Measurements from ENCODE around the gene ZSCAN2.
"Not testable (repeated sequence)": the region's sequence is repeated elsewhere in the genome, so short reads cannot be mapped to it uniquely, and the experiment has no call there.

ZSCAN2 gene

DNA sequence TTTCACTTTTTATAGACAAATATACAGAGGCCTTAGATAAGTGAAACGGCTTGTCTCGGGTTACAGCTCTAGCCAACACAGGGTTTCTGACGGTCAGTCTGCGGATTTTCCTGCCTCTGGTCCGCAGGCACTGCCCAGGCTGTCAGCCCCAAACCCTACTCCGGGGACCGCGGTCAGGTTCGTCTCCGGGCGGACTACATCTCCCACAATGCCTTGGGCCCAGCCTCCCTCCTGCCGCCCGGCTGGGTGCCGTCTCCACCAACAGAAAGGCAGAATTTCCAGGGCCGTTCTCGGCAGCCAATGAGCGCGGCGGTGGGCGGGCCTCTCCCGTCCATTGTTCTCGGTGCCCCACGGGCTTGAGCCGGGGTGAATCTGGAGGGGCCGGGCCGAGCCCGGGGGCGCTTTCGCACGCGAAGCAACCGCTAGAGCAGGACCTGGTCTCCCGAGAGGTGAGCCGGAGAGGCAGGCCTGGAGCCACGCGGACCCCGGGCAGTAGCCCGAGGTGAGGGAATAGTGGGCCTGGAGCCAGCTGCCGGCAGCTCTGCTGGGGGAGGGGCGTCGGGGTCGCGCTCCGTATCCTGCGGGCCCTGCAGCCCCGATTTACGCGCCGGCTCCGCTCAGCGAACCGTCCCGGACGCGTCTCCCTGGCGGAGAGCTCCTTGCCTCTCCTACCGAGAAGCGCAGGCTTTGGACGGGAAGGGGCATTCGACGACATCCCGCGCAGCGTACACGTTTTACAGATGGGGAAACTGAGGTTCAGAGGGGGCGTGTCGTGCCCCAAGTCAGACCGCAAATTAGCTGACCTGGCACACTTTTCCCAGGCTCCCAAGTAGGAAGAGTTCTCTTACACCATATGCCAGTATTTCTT is at the start of gene ZSCAN2:
ZSCAN2 (plus strand) TSS at position 323 of the 868 bp plus-strand sequence. CDS start 2,919 bp downstream, outside the sequence.
- H3K4me1 ChIP-seq (ENCODE audit: control insufficient read depth in 1 of 2, insufficient read depth in 1 of 2, low read depth in 1 of 2, low read length in 1 of 2): peaks cover 48 to 50% of the 10 kb centered on the region in 2 experiments
- no peaks in the 10 kb centered on the region for H3K27me3 ChIP-seq
- peaks cover 4% of the 10 kb centered on the region for H3K36me3 ChIP-seq
- H3K9me3 ChIP-seq: no peaks in the 10 kb centered on the region
- H3K4me3 ChIP-seq (ENCODE audit: low read depth in 1 of 2, low read length in 1 of 2): peak within 1 kb of the TSS; percentile 97
- TF ChIP-seq, protein P1, sequence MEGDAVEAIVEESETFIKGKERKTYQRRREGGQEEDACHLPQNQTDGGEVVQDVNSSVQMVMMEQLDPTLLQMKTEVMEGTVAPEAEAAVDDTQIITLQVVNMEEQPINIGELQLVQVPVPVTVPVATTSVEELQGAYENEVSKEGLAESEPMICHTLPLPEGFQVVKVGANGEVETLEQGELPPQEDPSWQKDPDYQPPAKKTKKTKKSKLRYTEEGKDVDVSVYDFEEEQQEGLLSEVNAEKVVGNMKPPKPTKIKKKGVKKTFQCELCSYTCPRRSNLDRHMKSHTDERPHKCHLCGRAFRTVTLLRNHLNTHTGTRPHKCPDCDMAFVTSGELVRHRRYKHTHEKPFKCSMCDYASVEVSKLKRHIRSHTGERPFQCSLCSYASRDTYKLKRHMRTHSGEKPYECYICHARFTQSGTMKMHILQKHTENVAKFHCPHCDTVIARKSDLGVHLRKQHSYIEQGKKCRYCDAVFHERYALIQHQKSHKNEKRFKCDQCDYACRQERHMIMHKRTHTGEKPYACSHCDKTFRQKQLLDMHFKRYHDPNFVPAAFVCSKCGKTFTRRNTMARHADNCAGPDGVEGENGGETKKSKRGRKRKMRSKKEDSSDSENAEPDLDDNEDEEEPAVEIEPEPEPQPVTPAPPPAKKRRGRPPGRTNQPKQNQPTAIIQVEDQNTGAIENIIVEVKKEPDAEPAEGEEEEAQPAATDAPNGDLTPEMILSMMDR (IDR thresholded peaks at IDR 0.05): no peak
- H3K27ac ChIP-seq: peak within 1 kb of the TSS; percentile 58

DNA sequence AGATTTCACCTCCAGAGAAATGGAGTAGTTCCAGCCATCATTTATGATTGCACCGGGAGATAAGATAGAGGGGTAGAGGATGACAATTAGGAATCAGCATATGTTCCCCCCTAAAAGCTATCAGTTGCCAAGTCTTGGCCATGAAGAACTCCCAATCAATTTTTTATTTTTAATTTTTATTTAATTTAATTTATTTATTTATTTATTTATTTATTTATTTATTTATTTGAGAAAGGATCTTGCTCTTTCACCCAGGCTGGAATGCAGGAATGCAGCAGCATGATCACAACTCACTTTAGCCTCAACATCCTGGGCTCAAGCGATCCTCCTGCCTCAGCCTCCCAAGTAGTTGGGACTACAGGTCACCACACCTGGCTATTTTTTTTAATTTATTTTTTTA is 49.2 kb upstream of the ZSCAN2 start:
- H3K4me1 ChIP-seq (ENCODE audit: control insufficient read depth in 1 of 2, insufficient read depth in 1 of 2, low read depth in 1 of 2, low read length in 1 of 2): not testable (repeated sequence)

DNA sequence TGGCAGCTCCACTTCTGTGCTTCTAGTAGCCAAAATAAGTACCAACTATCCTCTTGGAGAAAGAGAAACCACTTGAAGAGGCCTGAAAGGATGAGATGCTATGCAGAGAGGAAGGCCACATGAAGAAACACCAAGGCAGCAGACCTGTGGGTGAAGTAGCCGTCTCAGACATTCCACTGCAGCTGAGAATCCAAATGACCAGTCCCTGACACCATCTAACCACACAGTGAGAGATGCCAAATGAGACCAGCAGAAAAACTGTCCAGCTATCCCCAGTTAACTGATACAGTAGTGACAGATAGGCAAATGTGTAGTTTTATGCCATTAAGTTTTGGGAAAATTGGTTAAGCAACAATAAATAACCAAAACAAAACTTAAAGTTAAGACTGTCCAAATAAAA is 47.9 kb upstream of the ZSCAN2 start:
- TF ChIP-seq, protein P1 (IDR thresholded peaks at IDR 0.05): no peak

More for the DNA sequence above, 49.2 kb upstream of the ZSCAN2 start:
- H3K4me3 ChIP-seq (ENCODE audit: low read depth in 1 of 2, low read length in 1 of 2); H3K27ac ChIP-seq; H3K9me3 ChIP-seq; H3K27me3 ChIP-seq; H3K36me3 ChIP-seq: not testable (repeated sequence)

DNA sequence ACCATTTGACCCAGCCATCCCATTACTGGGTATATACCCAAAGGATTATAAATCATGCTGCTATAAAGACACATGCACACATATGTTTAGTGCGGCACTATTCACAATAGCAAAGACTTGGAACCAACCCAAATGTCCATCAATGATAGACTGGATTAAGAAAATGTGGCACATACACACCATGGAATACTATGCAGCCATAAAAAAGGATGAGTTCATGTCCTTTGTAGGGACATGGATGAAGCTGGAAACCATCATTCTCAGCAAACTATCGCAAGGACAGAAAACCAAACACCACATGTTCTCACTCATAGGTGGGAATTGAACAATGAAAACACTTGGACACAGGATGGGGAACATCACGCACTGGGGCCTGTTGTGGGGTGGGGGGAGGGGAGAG is 44.1 kb upstream of the ZSCAN2 start:
- not testable (repeated sequence) for H3K4me1 ChIP-seq (ENCODE audit: control insufficient read depth in 1 of 2, insufficient read depth in 1 of 2, low read depth in 1 of 2, low read length in 1 of 2); H3K4me3 ChIP-seq (ENCODE audit: low read depth in 1 of 2, low read length in 1 of 2); H3K27ac ChIP-seq; H3K27me3 ChIP-seq; H3K36me3 ChIP-seq; H3K9me3 ChIP-seq

More for the DNA sequence above, 47.9 kb upstream of the ZSCAN2 start:
- H3K27me3 ChIP-seq: no peaks in the 10 kb centered on the region
- H3K9me3 ChIP-seq: no peaks in the 10 kb centered on the region
- no peak overlapping the region for H3K4me3 ChIP-seq (ENCODE audit: low read depth in 1 of 2, low read length in 1 of 2)
- H3K36me3 ChIP-seq: peaks cover 7% of the 10 kb centered on the region
- H3K27ac ChIP-seq: no peak overlapping the region
- H3K4me1 ChIP-seq (ENCODE audit: control insufficient read depth in 1 of 2, insufficient read depth in 1 of 2, low read depth in 1 of 2, low read length in 1 of 2): no peaks in the 10 kb centered on the region

DNA sequence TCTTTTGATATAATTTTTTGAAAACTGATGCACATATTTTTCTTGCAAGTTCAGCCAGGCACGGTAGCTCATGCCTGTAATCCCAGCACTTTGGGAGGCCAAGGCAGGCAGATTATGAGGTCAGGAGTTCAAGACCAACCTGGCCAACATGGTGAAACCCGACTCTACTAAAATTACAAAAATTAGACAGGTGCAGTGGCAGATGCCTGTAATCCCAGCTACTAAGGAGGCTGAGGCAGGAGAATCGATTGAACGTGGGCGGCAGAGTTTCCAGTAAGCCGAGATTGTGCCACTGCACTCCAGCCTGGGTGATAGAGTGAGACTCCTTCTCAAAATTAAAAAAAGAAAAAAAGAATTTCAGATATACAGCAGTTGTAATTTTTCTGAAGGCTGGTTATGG is 32.8 kb upstream of the ZSCAN2 start:
- not testable (repeated sequence) for H3K4me1 ChIP-seq (ENCODE audit: control insufficient read depth in 1 of 2, insufficient read depth in 1 of 2, low read depth in 1 of 2, low read length in 1 of 2); H3K4me3 ChIP-seq (ENCODE audit: low read depth in 1 of 2, low read length in 1 of 2); H3K9me3 ChIP-seq; H3K27ac ChIP-seq; H3K36me3 ChIP-seq; H3K27me3 ChIP-seq

DNA sequence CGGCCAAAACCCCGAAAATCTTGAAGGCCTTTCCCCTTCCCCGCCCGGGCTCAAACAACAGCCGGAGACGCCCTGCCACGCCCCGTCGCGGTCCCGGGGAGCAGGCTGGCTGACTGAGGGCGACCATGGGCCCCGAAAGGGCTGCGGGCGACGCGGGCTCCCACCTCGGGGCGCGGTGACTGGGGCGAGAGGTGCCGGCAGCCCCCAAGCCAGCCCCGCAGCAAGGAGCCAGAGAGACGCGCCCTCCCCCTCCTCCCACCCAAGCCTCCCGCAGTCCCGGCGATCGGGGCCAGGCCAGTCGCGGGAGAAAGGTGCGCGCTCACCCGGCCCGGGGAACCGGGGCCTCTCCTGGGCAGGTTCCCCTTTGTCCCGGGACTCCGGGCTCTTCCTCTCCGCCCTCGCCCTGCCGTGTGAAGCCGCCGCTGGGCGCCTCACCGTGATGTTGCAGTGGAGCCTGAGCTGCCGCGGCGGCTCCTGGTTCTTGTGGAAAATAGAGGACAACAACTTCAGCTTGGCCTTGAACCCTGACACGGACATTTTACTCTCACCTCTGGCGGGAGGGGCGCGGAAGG is 30.6 kb upstream of the ZSCAN2 start:
- Histone ChIP-seq H3K36me3 (peaks cover 4% of the 10 kb centered on the region), H3K27ac (peak overlapping the region; percentile 86), H3K4me3 (ENCODE audit: low read depth in 1 of 2, low read length in 1 of 2) (peak overlapping the region; percentile 73 to 80), H3K27me3 (no peaks in the 10 kb centered on the region), H3K4me1 (ENCODE audit: control insufficient read depth in 1 of 2, insufficient read depth in 1 of 2, low read depth in 1 of 2, low read length in 1 of 2) (peaks cover 9 to 10% of the 10 kb centered on the region in 2 experiments), H3K9me3 (no peaks in the 10 kb centered on the region)
- TF ChIP-seq, protein P1 (IDR thresholded peaks at IDR 0.05): no peak

DNA sequence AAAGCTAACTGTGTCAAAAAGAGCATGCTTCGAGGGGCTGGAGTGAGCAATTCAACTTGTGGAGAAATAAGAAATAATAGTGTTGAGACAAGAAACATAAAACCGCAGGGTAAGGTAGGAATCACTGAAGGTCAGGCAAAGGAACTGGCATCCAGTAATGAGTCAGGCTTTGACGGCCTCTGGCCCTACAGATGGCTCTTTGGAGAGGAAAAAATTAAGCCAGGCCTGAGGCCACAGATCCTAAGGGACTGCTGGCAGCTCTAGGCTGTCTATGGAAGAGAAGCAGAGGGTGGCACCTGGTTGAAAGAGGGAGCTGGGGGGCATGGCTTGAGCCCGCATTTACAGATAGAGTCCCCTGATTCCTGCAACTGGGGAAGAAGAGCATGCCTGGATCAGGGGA is 28.6 kb upstream of the ZSCAN2 start:
- peaks cover 9 to 10% of the 10 kb centered on the region in 2 experiments for H3K4me1 ChIP-seq (ENCODE audit: control insufficient read depth in 1 of 2, insufficient read depth in 1 of 2, low read depth in 1 of 2, low read length in 1 of 2)
- H3K4me3 ChIP-seq (ENCODE audit: low read depth in 1 of 2, low read length in 1 of 2): no peak overlapping the region
- H3K27ac ChIP-seq: no peak overlapping the region
- H3K9me3 ChIP-seq: no peaks in the 10 kb centered on the region
- TF ChIP-seq, protein P1 (IDR thresholded peaks at IDR 0.05): no peak
- no peaks in the 10 kb centered on the region for H3K27me3 ChIP-seq
- H3K36me3 ChIP-seq: peaks cover 4% of the 10 kb centered on the region

Data from neutrophil (primary cell).